Mesendoderm (in vitro differentiated cells): ENCODE measurements around the gene SUSD4.

Source experiments
- DNase-seq: peaks from one replicate; pipeline ENCODE4 v3.0.0; 2013
- H2AK5ac ChIP-seq: 2 replicates; pipeline ENCODE4 v1.6.1; 2013; ENCODE audit warnings: low read length, inconsistent platforms
- H2BK120ac ChIP-seq: 2 replicates; pipeline ENCODE4 v1.6.1; 2013; ENCODE audit warnings: low read depth, mild to moderate bottlenecking, low read length, moderate library complexity, mixed read lengths
- H2BK15ac ChIP-seq: replicated peaks from 2 replicates; pipeline ENCODE4 v1.6.1; 2013; ENCODE audit warnings: low read depth, mild to moderate bottlenecking, moderate library complexity
- H2BK5ac ChIP-seq: 2 replicates; pipeline ENCODE4 v1.6.1; 2013; ENCODE audit warnings: low read length, inconsistent platforms
- H3K18ac ChIP-seq: 2 replicates; pipeline ENCODE4 v1.6.1; 2013; ENCODE audit warnings: mild to moderate bottlenecking, low read length, mixed read lengths
- H3K23ac ChIP-seq: one replicate; pipeline ENCODE4 v1.6.1; 2013; ENCODE audit warnings: low read length
- H3K27ac ChIP-seq: 2 replicates; pipeline ENCODE4 v1.5.1; 2013; ENCODE audit warnings: low read depth, mild to moderate bottlenecking, inconsistent platforms, low read length, moderate library complexity
- H3K27me3 ChIP-seq: 2 replicates; pipeline ENCODE4 v1.6.1; 2013; ENCODE audit warnings: low read length, control low read depth, mild to moderate bottlenecking, inconsistent platforms; ENCODE audit not compliant: insufficient read depth, poor library complexity
- H3K36me3 ChIP-seq: 2 replicates; pipeline ENCODE4 v1.6.1; 2013; ENCODE audit warnings: low read length, inconsistent platforms; ENCODE audit not compliant: control insufficient read depth, insufficient read depth
- H3K4ac ChIP-seq: one replicate; pipeline ENCODE4 v1.6.1; 2013; ENCODE audit warnings: low read depth, mild to moderate bottlenecking, low read length, moderate library complexity
- H3K4me1 ChIP-seq: 2 replicates; pipeline ENCODE4 v1.6.1; 2013; ENCODE audit warnings: low read depth, low read length, inconsistent platforms; ENCODE audit not compliant: control insufficient read depth
- H3K4me2 ChIP-seq: 2 replicates; pipeline ENCODE4 v1.6.1; 2013; ENCODE audit warnings: low read length
- H3K4me3 ChIP-seq: 2 replicates; pipeline ENCODE4 v1.5.1; 2013; ENCODE audit warnings: mild to moderate bottlenecking, low read length
- H3K56ac ChIP-seq: one replicate; pipeline ENCODE4 v1.6.1; 2013; ENCODE audit warnings: low read length
- H3K79me1 ChIP-seq: 2 replicates; pipeline ENCODE4 v1.6.1; 2013; ENCODE audit warnings: low read length, inconsistent platforms
- H3K79me2 ChIP-seq: 2 replicates; pipeline ENCODE4 v1.6.1; 2013; ENCODE audit warnings: mild to moderate bottlenecking, low read length; ENCODE audit not compliant: control insufficient read depth, insufficient read depth
- H3K9ac ChIP-seq: 2 replicates; pipeline ENCODE4 v1.6.1; 2013; ENCODE audit warnings: low read length, inconsistent platforms
- H4K5ac ChIP-seq: one replicate; pipeline ENCODE4 v1.6.1; 2013; ENCODE audit warnings: low read length
- H4K8ac ChIP-seq: one replicate; pipeline ENCODE4 v1.6.1; 2013; ENCODE audit warnings: low read depth, mild to moderate bottlenecking, control low read depth, low read length, moderate library complexity
- WGBS: extraction: QIAGEN DNeasy Blood & Tissue Kit; methylation state at CpG from one replicate; pipeline ENCODE4 v1.1.7; 2013; ENCODE audit warnings: low lambda C conversion rate, missing lambda C conversion rate; ENCODE audit not compliant: insufficient coverage; ENCODE audit errors: extremely low coverage; 5-methylcytosine and 5-hydroxymethylcytosine counted together

The SUSD4 gene

GRCh38 chr1:223339861-223340260, 24.1 kb downstream of the SUSD4 start:
- H4K5ac ChIP-seq = no peak overlapping the region

GRCh38 chr1:223338811-223339746, 24.9 kb downstream of the SUSD4 start:
- no peak overlapping the region for H3K23ac ChIP-seq
- H2BK15ac ChIP-seq = no peak overlapping the region
- H4K8ac ChIP-seq = no peak overlapping the region
- H3K36me3 ChIP-seq = no peaks in the 10 kb centered on the region
- H3K79me1 ChIP-seq = no peaks in the 10 kb centered on the region
- H3K27ac ChIP-seq = no peak overlapping the region
- WGBS = no CpG with 5 or more reads among the region's 12 CpGs
- no peak overlapping the region for H2BK5ac ChIP-seq
- H3K4ac ChIP-seq = no peak overlapping the region
- H4K5ac ChIP-seq = no peak overlapping the region
- H3K4me3 ChIP-seq = no peak overlapping the region
- DNase-seq = no peak
- H2BK120ac ChIP-seq = no peak overlapping the region
- no peaks in the 10 kb centered on the region for H3K27me3 ChIP-seq
- no peak overlapping the region for H3K9ac ChIP-seq
- no peak overlapping the region for H2AK5ac ChIP-seq
- no peaks in the 10 kb centered on the region for H3K79me2 ChIP-seq
- no peak overlapping the region for H3K4me2 ChIP-seq
- no peak overlapping the region for H3K18ac ChIP-seq
- no peak overlapping the region for H3K56ac ChIP-seq
- peaks cover 2% of the 10 kb centered on the region for H3K4me1 ChIP-seq

More at GRCh38 chr1:223339861-223340260, 24.1 kb downstream of the SUSD4 start:
- Histone ChIP-seq H3K9ac (no peak overlapping the region), H4K8ac (no peak overlapping the region), H3K27me3 (no peaks in the 10 kb centered on the region), H2BK15ac (no peak overlapping the region), H3K18ac (no peak overlapping the region), H3K79me1 (no peaks in the 10 kb centered on the region), H3K4ac (no peak overlapping the region), H3K4me1 (peaks cover 2% of the 10 kb centered on the region), H3K4me3 (no peak overlapping the region), H3K79me2 (no peaks in the 10 kb centered on the region), H2BK120ac (no peak overlapping the region), H3K27ac (no peak overlapping the region), H3K4me2 (no peak overlapping the region), H3K23ac (no peak overlapping the region), H3K56ac (no peak overlapping the region), H3K36me3 (no peaks in the 10 kb centered on the region), H2AK5ac (no peak overlapping the region), H2BK5ac (no peak overlapping the region)
- peak; percentile 40 for DNase-seq
- no CpG with 5 or more reads among the region's 7 CpGs for WGBS

- Histone ChIP-seq H3K4me1 (peaks cover 2% of the 10 kb centered on the region), H2BK5ac (no peak overlapping the region), H3K4me2 (no peak overlapping the region), H3K9ac (no peak overlapping the region), H2BK120ac (no peak overlapping the region), H3K27ac (no peak overlapping the region), H3K4ac (no peak overlapping the region), H4K8ac (no peak overlapping the region), H3K23ac (no peak overlapping the region), H3K36me3 (no peaks in the 10 kb centered on the region), H3K27me3 (no peaks in the 10 kb centered on the region), H3K79me1 (no peaks in the 10 kb centered on the region), H2BK15ac (no peak overlapping the region), H3K4me3 (no peak overlapping the region), H2AK5ac (no peak overlapping the region), H4K5ac (no peak overlapping the region), H3K79me2 (no peaks in the 10 kb centered on the region), H3K56ac (no peak overlapping the region), H3K18ac (no peak overlapping the region)
- no peak for DNase-seq
- WGBS = no CpG with 5 or more reads among the region's 6 CpGs
Observed at GRCh38 chr1:223337174-223337869, 26.7 kb downstream of the SUSD4 start.

GRCh38 chr1:223334156-223334555, 29.8 kb downstream of the SUSD4 start:
- H2BK5ac ChIP-seq = no peak overlapping the region
- no peak overlapping the region for H4K5ac ChIP-seq
- H2BK15ac ChIP-seq = no peak overlapping the region
- no peak overlapping the region for H2BK120ac ChIP-seq
- no CpG with 5 or more reads among the region's 2 CpGs for whole genome bisulfite sequencing
- no peak overlapping the region for H3K9ac ChIP-seq
- no peaks in the 10 kb centered on the region for H3K36me3 ChIP-seq
- H3K79me1 ChIP-seq = no peaks in the 10 kb centered on the region
- H4K8ac ChIP-seq = no peak overlapping the region
- no peak overlapping the region for H3K18ac ChIP-seq
- peaks cover under 1% of the 10 kb centered on the region for H3K4me1 ChIP-seq
- no peak overlapping the region for H3K23ac ChIP-seq
- no peak overlapping the region for H3K27ac ChIP-seq
- no peaks in the 10 kb centered on the region for H3K79me2 ChIP-seq
- H3K4me2 ChIP-seq = no peak overlapping the region
- no peak overlapping the region for H3K4me3 ChIP-seq
- no peak for DNase-seq
- H2AK5ac ChIP-seq = no peak overlapping the region
- H3K27me3 ChIP-seq = no peaks in the 10 kb centered on the region
- H3K4ac ChIP-seq = no peak overlapping the region
- no peak overlapping the region for H3K56ac ChIP-seq

- H4K5ac ChIP-seq = no peak overlapping the region
- WGBS = no CpG with 5 or more reads among the region's 7 CpGs
- no peak for DNase-seq
- H2BK5ac ChIP-seq = no peak overlapping the region
- no peak overlapping the region for H2BK120ac ChIP-seq
- H2BK15ac ChIP-seq = no peak overlapping the region
- no peaks in the 10 kb centered on the region for H3K79me2 ChIP-seq
- H3K23ac ChIP-seq = no peak overlapping the region
- H3K4me3 ChIP-seq = no peak overlapping the region
- H3K79me1 ChIP-seq = no peaks in the 10 kb centered on the region
- H3K4ac ChIP-seq = no peak overlapping the region
- no peak overlapping the region for H3K4me2 ChIP-seq
- no peaks in the 10 kb centered on the region for H3K36me3 ChIP-seq
- H4K8ac ChIP-seq = no peak overlapping the region
- H3K4me1 ChIP-seq = no peaks in the 10 kb centered on the region
- H2AK5ac ChIP-seq = no peak overlapping the region
- H3K27me3 ChIP-seq = no peaks in the 10 kb centered on the region
- no peak overlapping the region for H3K56ac ChIP-seq
- H3K9ac ChIP-seq = no peak overlapping the region
- H3K27ac ChIP-seq = no peak overlapping the region
- H3K18ac ChIP-seq = no peak overlapping the region
Observed at GRCh38 chr1:223332997-223333396, 31.0 kb downstream of the SUSD4 start.
